Neural cell (in vitro differentiated cells): ENCODE measurements around the gene TRERF1.

Experiments
- EP300 ChIP-seq: fragments of 450-650 bp; conservative IDR thresholded peaks from 2 replicates; pipeline ENCODE4 v1.6.1; 2014; ENCODE audit warnings: antibody characterized with exemption, mild to moderate bottlenecking, moderate library complexity; ENCODE audit not compliant: poor library complexity, severe bottlenecking
- POLR2AphosphoS5 ChIP-seq: IDR thresholded peaks from 2 replicates; pipeline ENCODE4 v1.6.1; 2012
- RAD21 ChIP-seq: fragments of 450-650 bp; conservative IDR thresholded peaks from 2 replicates; pipeline ENCODE4 v1.6.1; 2014; ENCODE audit warnings: antibody characterized with exemption, mild to moderate bottlenecking, moderate library complexity
- SMC3 ChIP-seq: fragments of 450-650 bp; conservative IDR thresholded peaks from 2 replicates; pipeline ENCODE4 v1.6.1; 2014; ENCODE audit warnings: antibody characterized with exemption, mild to moderate bottlenecking, moderate library complexity; ENCODE audit not compliant: poor library complexity
- TF ChIP-seq, protein P1 (sequence below): fragments of 450-650 bp; IDR thresholded peaks from 2 replicates; pipeline ENCODE4 v1.5.1; 2014; ENCODE audit warnings: antibody characterized with exemption, mild to moderate bottlenecking, moderate library complexity; ENCODE audit not compliant: poor library complexity, severe bottlenecking

DNA sequence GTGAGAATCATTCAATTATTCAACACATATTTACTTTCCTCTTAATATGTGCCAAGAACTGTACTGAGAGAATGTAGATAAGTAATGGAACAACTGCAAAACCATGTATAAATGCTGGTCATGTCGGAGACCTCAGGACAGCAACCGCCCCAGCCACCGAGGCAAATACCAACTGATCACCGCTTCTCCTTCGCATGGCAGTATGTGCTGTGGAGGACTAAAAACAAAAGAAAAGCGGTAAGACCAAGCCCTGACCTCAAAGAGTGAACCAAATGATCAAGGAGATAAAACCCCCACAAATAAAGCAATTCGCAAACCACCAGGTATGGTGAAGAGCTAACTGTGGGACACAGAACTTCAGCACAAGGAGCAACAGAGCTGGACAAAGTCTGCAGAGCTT is 104.3 kb downstream of the TRERF1 start:
- TF ChIP-seq, protein P1, sequence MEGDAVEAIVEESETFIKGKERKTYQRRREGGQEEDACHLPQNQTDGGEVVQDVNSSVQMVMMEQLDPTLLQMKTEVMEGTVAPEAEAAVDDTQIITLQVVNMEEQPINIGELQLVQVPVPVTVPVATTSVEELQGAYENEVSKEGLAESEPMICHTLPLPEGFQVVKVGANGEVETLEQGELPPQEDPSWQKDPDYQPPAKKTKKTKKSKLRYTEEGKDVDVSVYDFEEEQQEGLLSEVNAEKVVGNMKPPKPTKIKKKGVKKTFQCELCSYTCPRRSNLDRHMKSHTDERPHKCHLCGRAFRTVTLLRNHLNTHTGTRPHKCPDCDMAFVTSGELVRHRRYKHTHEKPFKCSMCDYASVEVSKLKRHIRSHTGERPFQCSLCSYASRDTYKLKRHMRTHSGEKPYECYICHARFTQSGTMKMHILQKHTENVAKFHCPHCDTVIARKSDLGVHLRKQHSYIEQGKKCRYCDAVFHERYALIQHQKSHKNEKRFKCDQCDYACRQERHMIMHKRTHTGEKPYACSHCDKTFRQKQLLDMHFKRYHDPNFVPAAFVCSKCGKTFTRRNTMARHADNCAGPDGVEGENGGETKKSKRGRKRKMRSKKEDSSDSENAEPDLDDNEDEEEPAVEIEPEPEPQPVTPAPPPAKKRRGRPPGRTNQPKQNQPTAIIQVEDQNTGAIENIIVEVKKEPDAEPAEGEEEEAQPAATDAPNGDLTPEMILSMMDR = no peak
- TF ChIP-seq SMC3 = no peak
- no peak for TF ChIP-seq RAD21
- TF ChIP-seq EP300 = no peak
- no peak for TF ChIP-seq POLR2AphosphoS5
